GM12872 (cell line): ENCODE results near the gene ATF7IP2.

Experiments used
- CTCF ChIP-seq: IDR thresholded peaks from 3 replicates; pipeline ENCODE4 v1.5.1; 2011; ENCODE audit warnings: low read depth, mild to moderate bottlenecking, low read length, moderate library complexity; ENCODE audit not compliant: insufficient read depth

Gene ATF7IP2

GRCh38 chr16:10465821-10466220 is 80.0 kb downstream of the ATF7IP2 start:
- TF ChIP-seq CTCF, result no peak

DNA sequence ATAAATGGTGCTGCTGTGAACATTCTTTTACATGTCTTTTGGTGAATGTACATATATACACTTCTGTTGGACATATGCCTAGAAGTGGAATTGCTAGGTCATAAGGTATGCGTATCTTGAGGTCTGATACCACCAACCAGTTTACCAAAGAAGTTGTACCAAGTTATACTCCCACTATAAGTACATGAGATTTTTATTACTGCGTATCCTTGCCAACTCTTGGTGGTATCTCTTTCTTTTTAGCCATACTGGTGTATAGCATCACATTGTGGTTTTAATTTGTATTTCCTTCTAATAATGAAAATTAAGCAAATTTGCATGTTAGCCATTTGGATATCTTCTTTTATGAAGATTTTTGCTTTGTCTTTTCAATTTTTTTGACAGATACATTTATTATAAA is 80.5 kb downstream of the ATF7IP2 start:
- no peak for TF ChIP-seq CTCF

GRCh38 chr16:10466861-10467260 is 81.0 kb downstream of the ATF7IP2 start:
- no peak for TF ChIP-seq CTCF

DNA sequence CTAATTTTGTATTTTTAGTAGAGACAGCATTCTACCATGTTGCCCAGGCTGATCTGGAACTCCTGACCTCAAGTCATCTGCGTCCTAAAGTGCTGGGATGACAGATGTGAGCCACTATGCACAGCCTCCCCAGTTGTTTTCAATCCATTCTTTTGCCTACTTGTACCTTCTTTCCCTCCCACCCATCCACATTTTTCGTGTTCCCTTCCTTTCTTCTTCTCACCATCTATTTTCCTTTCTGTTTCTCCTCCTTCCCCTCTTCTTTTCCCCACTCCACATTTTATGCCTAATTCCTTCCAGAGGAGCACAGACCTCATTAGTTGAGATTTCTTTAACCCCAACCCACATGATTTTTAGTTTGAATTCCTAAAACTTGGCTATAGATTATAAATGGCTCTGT is 94.3 kb downstream of the ATF7IP2 start:
- TF ChIP-seq CTCF, result no peak

GRCh38 chr16:10485159-10485558 is 99.3 kb downstream of the ATF7IP2 start:
- no peak for TF ChIP-seq CTCF

DNA sequence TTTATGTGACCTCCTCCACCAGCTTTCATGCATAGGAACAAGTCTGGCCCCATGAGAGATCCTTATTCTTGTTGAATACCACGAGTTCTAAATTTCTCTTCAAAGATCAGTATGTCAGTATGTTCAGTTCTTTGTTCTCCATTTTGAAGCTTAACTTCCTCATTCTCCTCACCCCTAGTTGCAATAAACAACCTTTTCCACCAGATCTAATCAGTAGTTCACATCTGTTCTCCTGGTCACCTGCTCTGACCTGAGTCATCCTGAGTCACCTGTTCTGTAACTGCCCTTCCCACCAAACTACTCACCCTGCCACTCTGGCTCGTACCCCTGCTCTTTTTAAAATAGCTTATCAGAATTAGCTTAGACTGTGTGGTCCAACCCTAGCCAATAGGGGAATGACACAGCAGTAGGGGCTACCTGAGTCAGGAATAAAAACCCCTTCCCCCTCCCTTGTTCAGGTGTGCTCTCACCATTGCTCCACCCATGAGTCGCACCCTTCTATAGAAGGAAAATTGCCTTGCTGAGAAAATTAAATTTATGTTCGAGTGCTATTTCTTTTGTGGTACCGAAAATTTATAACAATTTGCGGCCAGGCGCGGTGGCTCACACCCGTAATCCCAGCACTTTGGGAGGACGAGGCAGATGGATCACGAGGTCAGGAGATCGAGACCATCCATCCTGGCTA is 100.0 kb downstream of the ATF7IP2 start:
- TF ChIP-seq CTCF, result no peak

DNA sequence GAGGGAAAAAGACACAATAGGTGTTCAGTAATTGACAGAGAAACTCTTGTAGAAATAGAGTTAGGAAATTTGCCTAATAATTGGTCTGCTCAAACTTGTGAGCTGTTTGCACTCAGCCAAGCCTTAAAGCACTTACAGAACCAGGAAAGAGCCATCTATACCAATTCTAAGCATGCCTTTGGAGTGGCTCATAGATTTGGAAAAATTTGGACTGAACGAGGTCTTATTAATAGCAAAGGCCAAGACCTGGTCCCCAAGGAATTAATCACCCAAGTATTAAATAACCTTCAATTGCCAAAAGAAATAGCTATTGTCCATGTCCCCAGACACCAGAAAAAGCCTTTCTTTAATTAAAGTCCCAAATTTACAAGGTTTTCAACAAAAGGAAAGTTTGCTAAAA is 104.3 kb downstream of the ATF7IP2 start:
- no peak for TF ChIP-seq CTCF

DNA sequence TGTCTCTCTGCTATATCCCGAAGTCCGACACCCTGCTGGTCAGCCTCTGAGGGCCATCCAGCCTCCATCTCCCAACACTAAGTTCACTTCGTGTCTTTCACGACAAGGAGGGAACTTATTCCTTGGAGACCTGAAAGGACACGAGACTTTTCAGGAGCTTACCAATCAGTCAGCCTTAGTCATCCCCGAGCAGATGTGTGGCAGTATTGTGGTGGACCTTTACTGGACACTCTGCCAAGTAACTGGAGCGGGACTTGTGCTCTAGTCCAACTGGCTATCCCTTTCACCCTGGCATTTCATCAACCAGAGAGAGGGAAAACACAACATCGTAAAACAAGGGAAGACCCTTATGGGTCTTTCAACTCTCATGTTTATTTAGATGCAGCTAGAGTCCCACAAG is 107.4 kb downstream of the ATF7IP2 start:
- TF ChIP-seq CTCF, result no peak
